Measurements from ENCODE around the gene DPH1.

GRCh38 chr17:2055292-2056205, 25.6 kb downstream of the DPH1 start:
- no peak for TF ChIP-seq CTCF (IDR thresholded peaks at IDR 0.05 in 8 of 11, conservative IDR thresholded peaks at IDR 0.05 in 3 of 11)
- no peak for TF ChIP-seq POLR2A (IDR thresholded peaks at IDR 0.05)
- no peak for TF ChIP-seq POLR2AphosphoS5 (IDR thresholded peaks at IDR 0.05)

All from spleen (tissue), 7 donors.